Right lobe of liver (tissue), 6 donors: Measurements from ENCODE around the gene MXD3. TPM values are rescaled to one million over a fixed set of nuclear protein-coding genes. Genes with fewer than 3 reads are reported as not detected.
"Not testable (repeated sequence)": the region's sequence is repeated elsewhere in the genome, so short reads cannot be mapped to it uniquely, and the experiment has no call there.

ENCODE experiments used
- ATAC-seq, 4 donors: fragments of 200-7000 bp; cut with Tn5 transposase; one replicate each; pipeline ENCODE4 v1.9.1; 2020; ENCODE audit warnings: mild to moderate bottlenecking in 4 of 4, moderate library complexity in 4 of 4
- DNase-seq, 3 donors: peaks; one replicate each; pipeline ENCODE4 v3.0.0-alpha.2; 2020
- H3K27ac ChIP-seq, 3 donors: fragments of 200-600 bp; one replicate each; pipeline ENCODE4 v1.8.0; 2022
- H3K27me3 ChIP-seq, 2 donors: fragments of 200-600 bp; one replicate each; pipeline ENCODE4 v1.8.0; 2022
- H3K36me3 ChIP-seq, 4 donors: fragments of 200-600 bp; sonication (generic) in 1 of 4; one replicate each; pipeline versions ENCODE4 v1.5.1 to v1.8.0; 2017 to 2022; ENCODE audit warnings: control low read depth in 1 of 4
- H3K4me1 ChIP-seq, 4 donors: fragments of 200-600 bp; sonication (generic) in 1 of 4; one replicate each; pipeline versions ENCODE4 v1.5.1 to v1.8.0; 2017 to 2022; ENCODE audit warnings: control low read depth in 1 of 4
- H3K4me3 ChIP-seq, 3 donors: fragments of 200-600 bp; one replicate each; pipeline ENCODE4 v1.8.0; 2022
- H3K9me3 ChIP-seq, 4 donors: fragments of 200-600 bp; sonication (generic) in 1 of 4; one replicate each; pipeline versions ENCODE4 v1.5.1 to v1.8.0; 2017 to 2022; ENCODE audit warnings: control low read depth in 1 of 4
- CTCF ChIP-seq, 4 donors: fragments of 200-600 bp in 3 of 4; fragments of 450-650 bp in 1 of 4; IDR thresholded peaks; one replicate each; pipeline versions ENCODE4 v1.5.1 to v1.8.0; 2016 to 2022; ENCODE audit warnings: antibody characterized with exemption in 4 of 4, mild to moderate bottlenecking in 2 of 4
- POLR2A ChIP-seq: fragments of 450-650 bp; IDR thresholded peaks from one replicate; pipeline ENCODE4 v1.6.1; 2017; ENCODE audit warnings: antibody characterized with exemption, mild to moderate bottlenecking
- WGBS: methylation state at CpG from one replicate; pipeline ENCODE4 v1.1.6; 2018; ENCODE audit warnings: low coverage, low lambda C conversion rate; ENCODE audit not compliant: insufficient coverage; ENCODE audit errors: missing lambda C conversion rate; 5-methylcytosine and 5-hydroxymethylcytosine counted together
- intact Hi-C, 2 donors: fragments of 100-400 bp; cut with DNase I; formaldehyde crosslinking; loops; one replicate each; pipeline versions ENCODE4 v1.11.2 to v1.14.1; 2022
- total RNA-seq, 6 experiments: library from RNA; depleted of rRNA in 2 of 6; stranded (reverse); fragments of >200 nt in 2 of 6; fragmentation: NEBNext Ultra II Directional in 3 of 6; extraction: Animal tissue kit (Norgen Biotek cat#: 25700) in 3 of 6; gene quantifications; one replicate each; pipeline versions ENCODE4 v1.1.0 to v1.2.4, GENCODE V29; 2016 to 2023
- donor health status: DM: no; HTN: yes; CAD: no.
- donor health status: DM: no; HTN: no; CAD: no.
- donor health status: DM: no; HTN: no; CAD: no.
- donor health status: DM: no; HTN: yes; CAD: no.
- donor health status: DM: no; HTN: yes; CAD: no.

MXD3 gene
- total RNA-seq, 6 experiments from 2014 or later: 2.2 to 6.2 (median 4.9) TPM

- WGBS: 32% methylated on average over 2 of the region's 3 CpGs
Measured at GRCh38 chr5:177349362-177349647, 37.6 kb upstream of the MXD3 start.

GRCh38 chr5:177347699-177348098 lies 36.0 kb upstream of the MXD3 start:
- WGBS: 84% methylated on average over 4 of the region's 4 CpGs
- no peak for DNase-seq
- H3K4me3 ChIP-seq: no peak overlapping the region
- H3K9me3 ChIP-seq: no peaks in the 10 kb centered on the region
- no peak for TF ChIP-seq CTCF (IDR thresholded peaks at IDR 0.05)
- TF ChIP-seq POLR2A: no peak
- intact Hi-C loops: no loop called here
- peaks cover 0 to 10% (median 2%) of the 10 kb centered on the region in 4 donors for H3K36me3 ChIP-seq
- no peak overlapping the region for H3K27ac ChIP-seq
- H3K27me3 ChIP-seq: no peaks in the 10 kb centered on the region
- peaks cover 0 to 62% (median 24%) of the 10 kb centered on the region in 4 donors for H3K4me1 ChIP-seq
- ATAC-seq: no peak

More at GRCh38 chr5:177349362-177349647, 37.6 kb upstream of the MXD3 start:
- no peaks in the 10 kb centered on the region for H3K27me3 ChIP-seq
- peaks cover 0 to 7% (median 2%) of the 10 kb centered on the region in 4 donors for H3K36me3 ChIP-seq
- H3K4me1 ChIP-seq: peaks cover 0 to 74% (median 28%) of the 10 kb centered on the region in 4 donors
- intact Hi-C loops: no loop called here
- TF ChIP-seq CTCF (IDR thresholded peaks at IDR 0.05) (no peak), POLR2A (no peak)
- ATAC-seq (no peak), DNase-seq (no peak)
- H3K9me3 ChIP-seq: no peaks in the 10 kb centered on the region
- no peak overlapping the region for H3K4me3 ChIP-seq
- H3K27ac ChIP-seq: no peak overlapping the region

- Histone ChIP-seq H3K4me3 (no peak overlapping the region), H3K9me3 (no peaks in the 10 kb centered on the region), H3K27me3 (no peaks in the 10 kb centered on the region), H3K36me3 (peaks cover under 1 to 16% (median 2%) of the 10 kb centered on the region in 4 donors), H3K27ac (no peak overlapping the region), H3K4me1 (peaks cover 0 to 57% (median 24%) of the 10 kb centered on the region in 4 donors)
- intact Hi-C loops: no loop called here
- TF ChIP-seq CTCF (IDR thresholded peaks at IDR 0.05): no peak
- no peak for TF ChIP-seq POLR2A
- ATAC-seq (no peak), DNase-seq (no peak)
- WGBS: 14% methylated on average over 4 of the region's 4 CpGs
Measured at GRCh38 chr5:177346820-177347219, 35.1 kb upstream of the MXD3 start.

- Histone ChIP-seq H3K4me3 (no peak overlapping the region), H3K27ac (no peak overlapping the region), H3K36me3 (peaks cover 2 to 23% (median 3%) of the 10 kb centered on the region in 4 donors), H3K4me1 (peaks cover 0 to 49% (median 20%) of the 10 kb centered on the region in 4 donors), H3K27me3 (no peaks in the 10 kb centered on the region), H3K9me3 (no peaks in the 10 kb centered on the region)
- TF ChIP-seq CTCF (IDR thresholded peaks at IDR 0.05) (no peak), POLR2A (no peak)
- 100% methylated on average over 6 of the region's 6 CpGs for WGBS
- intact Hi-C loops: no loop called here
- no peak for ATAC-seq
- DNase-seq: no peak
Measured at GRCh38 chr5:177344891-177345290, 33.2 kb upstream of the MXD3 start.

- no peak for DNase-seq
- Histone ChIP-seq H3K36me3 (peaks cover 3 to 21% (median 9%) of the 10 kb centered on the region in 4 donors), H3K27me3 (no peaks in the 10 kb centered on the region), H3K9me3 (no peaks in the 10 kb centered on the region), H3K4me1 (peaks cover 0 to 41% (median 14%) of the 10 kb centered on the region in 4 donors), H3K27ac (no peak overlapping the region), H3K4me3 (no peak overlapping the region)
- TF ChIP-seq CTCF (IDR thresholded peaks at IDR 0.05) (no peak), POLR2A (no peak)
- intact Hi-C loops: no loop called here
- ATAC-seq: no peak
- 85% methylated on average over 3 of the region's 6 CpGs for WGBS
Measured at GRCh38 chr5:177343777-177344176, 32.1 kb upstream of the MXD3 start.

GRCh38 chr5:177343000-177343399 lies 31.3 kb upstream of the MXD3 start:
- Histone ChIP-seq H3K36me3 (peaks cover 3 to 20% (median 11%) of the 10 kb centered on the region in 4 donors), H3K4me1 (peaks cover 0 to 35% (median 12%) of the 10 kb centered on the region in 4 donors)
- H3K27ac ChIP-seq, H3K27me3 ChIP-seq, H3K4me3 ChIP-seq, H3K9me3 ChIP-seq, ATAC-seq, DNase-seq, intact Hi-C loops: not testable (repeated sequence)
- 93% methylated on average over 14 of the region's 14 CpGs for WGBS
